Glutamatergic neuron (in vitro differentiated cells): ENCODE measurements around the gene WDR45. TPM values are rescaled to one million over a fixed set of nuclear protein-coding genes. Genes with fewer than 3 reads are reported as not detected.

Source experiments
- DNase-seq: peaks from one replicate; pipeline ENCODE4 v3.0.0; 2022
- H3K27ac Mint-ChIP-seq: one replicate; pipeline ENCODE4 v1.8.0; 2020; ENCODE audit warnings: mild to moderate bottlenecking, mixed read lengths, inconsistent platforms; ENCODE audit not compliant: unreplicated experiment
- H3K27me3 Mint-ChIP-seq: one replicate; pipeline ENCODE4 v1.8.0; 2020; ENCODE audit warnings: mild to moderate bottlenecking, moderate library complexity, mixed read lengths, inconsistent platforms; ENCODE audit not compliant: unreplicated experiment
- H3K36me3 Mint-ChIP-seq: one replicate; pipeline ENCODE4 v1.8.0; 2020; ENCODE audit warnings: mild to moderate bottlenecking, mixed read lengths, inconsistent platforms; ENCODE audit not compliant: unreplicated experiment
- H3K4me1 Mint-ChIP-seq: one replicate; pipeline ENCODE4 v1.8.0; 2020; ENCODE audit warnings: mild to moderate bottlenecking, low read depth, mixed read lengths, inconsistent platforms; ENCODE audit not compliant: unreplicated experiment
- H3K4me3 Mint-ChIP-seq: one replicate; pipeline ENCODE4 v1.8.0; 2020; ENCODE audit warnings: mild to moderate bottlenecking, mixed read lengths, inconsistent platforms; ENCODE audit not compliant: unreplicated experiment
- H3K9me3 Mint-ChIP-seq: one replicate; pipeline ENCODE4 v1.8.0; 2020; ENCODE audit warnings: mild to moderate bottlenecking, moderate library complexity, mixed read lengths, inconsistent platforms; ENCODE audit not compliant: unreplicated experiment
- total RNA-seq: library from RNA; stranded (reverse); fragmentation: NEBNext Ultra II Directional; extraction: Animal tissue kit (Norgen Biotek cat#: 25700); gene quantifications from one replicate; pipeline ENCODE4 v1.2.1, GENCODE V29; 2021; ENCODE audit not compliant: unreplicated experiment
- TF ChIP-seq, protein P1 (sequence below): fragments of 200-600 bp; sonication (generic); IDR thresholded peaks from one replicate; pipeline ENCODE4 v1.5.0; 2021; ENCODE audit not compliant: partially characterized antibody, unreplicated experiment

The WDR45 gene
- total RNA-seq, 1 donor from 2014 or later: 66.4 TPM

- DNase-seq: no peak
- Mint-ChIP-seq H3K27me3 (peaks cover 6% of the 10 kb centered on the region), H3K9me3 (peaks cover 10% of the 10 kb centered on the region), H3K27ac (no peak within 1 kb of the TSS), H3K36me3 (no peaks in the 10 kb centered on the region), H3K4me1 (no peaks in the 10 kb centered on the region), H3K4me3 (no peak within 1 kb of the TSS)
- TF ChIP-seq, protein P1, sequence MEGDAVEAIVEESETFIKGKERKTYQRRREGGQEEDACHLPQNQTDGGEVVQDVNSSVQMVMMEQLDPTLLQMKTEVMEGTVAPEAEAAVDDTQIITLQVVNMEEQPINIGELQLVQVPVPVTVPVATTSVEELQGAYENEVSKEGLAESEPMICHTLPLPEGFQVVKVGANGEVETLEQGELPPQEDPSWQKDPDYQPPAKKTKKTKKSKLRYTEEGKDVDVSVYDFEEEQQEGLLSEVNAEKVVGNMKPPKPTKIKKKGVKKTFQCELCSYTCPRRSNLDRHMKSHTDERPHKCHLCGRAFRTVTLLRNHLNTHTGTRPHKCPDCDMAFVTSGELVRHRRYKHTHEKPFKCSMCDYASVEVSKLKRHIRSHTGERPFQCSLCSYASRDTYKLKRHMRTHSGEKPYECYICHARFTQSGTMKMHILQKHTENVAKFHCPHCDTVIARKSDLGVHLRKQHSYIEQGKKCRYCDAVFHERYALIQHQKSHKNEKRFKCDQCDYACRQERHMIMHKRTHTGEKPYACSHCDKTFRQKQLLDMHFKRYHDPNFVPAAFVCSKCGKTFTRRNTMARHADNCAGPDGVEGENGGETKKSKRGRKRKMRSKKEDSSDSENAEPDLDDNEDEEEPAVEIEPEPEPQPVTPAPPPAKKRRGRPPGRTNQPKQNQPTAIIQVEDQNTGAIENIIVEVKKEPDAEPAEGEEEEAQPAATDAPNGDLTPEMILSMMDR: no peak
Observed at GRCh38 chrX:49058794-49059193, 20.9 kb downstream of the WDR45 start, which contains the start of gene CCDC120. Gene CCDC120 (plus strand): TSS chrX:49058999. CDS start chrX:49062042, 3,043 bp downstream.

DNA sequence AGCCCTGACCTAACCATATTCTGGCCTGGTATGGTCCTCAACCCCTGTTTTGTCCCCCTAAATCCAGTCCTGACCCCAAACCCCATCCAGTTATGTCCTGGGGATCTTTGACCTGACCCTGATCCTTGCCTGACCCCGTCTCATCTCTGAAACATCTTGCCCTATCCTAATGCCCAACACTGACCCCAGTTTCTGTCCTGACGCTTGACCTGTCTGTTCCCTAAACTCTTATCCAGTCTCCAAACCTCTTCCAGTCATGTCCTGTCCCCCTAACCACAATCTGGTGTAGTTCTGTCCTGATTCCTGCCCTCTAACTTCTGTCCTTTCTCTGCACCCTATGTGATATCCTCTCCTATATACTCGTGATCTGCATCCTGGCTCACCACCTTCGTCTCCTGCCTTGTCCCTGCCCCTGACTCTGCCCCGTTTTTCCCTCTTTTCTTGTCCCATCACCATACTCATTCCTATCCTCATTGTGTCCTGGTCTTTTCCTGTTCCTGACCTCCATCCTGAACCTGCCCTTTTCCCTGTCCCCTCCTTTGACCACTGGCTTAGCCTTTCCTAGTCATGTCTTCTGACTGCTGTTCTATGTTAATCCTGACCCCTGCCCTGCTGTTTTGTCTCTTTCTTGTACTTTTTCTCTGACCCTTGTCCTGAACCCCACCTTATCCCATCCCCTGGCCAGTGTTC is 25.5 kb downstream of the WDR45 start:
- Mint-ChIP-seq H3K27ac (peak overlapping the region; percentile 82), H3K4me1 (peaks cover 2% of the 10 kb centered on the region), H3K36me3 (no peaks in the 10 kb centered on the region), H3K4me3 (peak overlapping the region; percentile 98), H3K27me3 (peaks cover 6% of the 10 kb centered on the region), H3K9me3 (peaks cover 13% of the 10 kb centered on the region)
- no peak for DNase-seq
- TF ChIP-seq, protein P1: no peak

DNA sequence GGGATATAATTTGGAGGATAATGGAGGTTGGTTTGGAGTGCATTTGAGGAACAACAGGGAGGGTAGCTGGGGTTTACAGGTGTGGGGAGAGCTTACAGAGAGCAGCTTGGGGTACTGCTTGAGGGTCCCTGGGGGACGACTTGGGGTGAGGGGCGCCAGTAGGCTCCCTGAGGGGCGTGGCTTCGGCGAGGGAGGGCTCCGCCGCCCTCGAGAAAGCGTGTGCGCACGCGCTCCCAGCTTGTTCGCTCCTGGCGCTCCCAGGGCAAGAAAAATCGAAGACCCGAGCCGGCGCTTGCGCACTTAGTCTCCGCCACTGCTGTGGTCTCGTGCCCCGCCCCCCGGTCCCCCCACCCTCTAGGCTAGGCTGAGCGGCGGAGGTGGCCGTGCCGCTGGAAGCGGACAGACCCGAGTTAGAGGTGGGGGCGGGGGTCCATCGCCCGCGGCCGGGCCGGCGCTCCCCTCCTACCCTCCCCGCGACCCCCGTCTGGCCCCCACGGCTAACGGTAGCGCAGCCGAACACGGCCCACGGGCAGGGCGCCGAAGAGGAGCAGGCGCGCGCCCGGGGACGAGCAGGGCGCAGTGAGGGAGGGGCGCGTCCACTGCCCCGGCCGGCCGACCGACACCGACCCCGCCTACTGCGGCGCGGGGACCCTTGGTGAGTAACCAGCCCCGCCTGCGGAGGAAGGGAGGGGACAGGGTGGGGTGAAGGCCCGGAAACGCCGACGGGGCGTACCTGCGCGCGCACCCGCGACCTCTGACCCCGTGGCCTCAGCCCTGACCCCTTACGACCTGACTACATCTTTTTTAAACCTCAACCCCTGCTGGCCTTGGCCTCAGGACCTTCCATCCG is 26.2 kb downstream of the WDR45 start:
- peaks cover 6% of the 10 kb centered on the region for H3K27me3 Mint-ChIP-seq
- TF ChIP-seq, protein P1: no peak
- H3K36me3 Mint-ChIP-seq: no peaks in the 10 kb centered on the region
- H3K27ac Mint-ChIP-seq: peak overlapping the region; percentile 82
- peak overlapping the region; percentile 98 for H3K4me3 Mint-ChIP-seq
- peaks cover 2% of the 10 kb centered on the region for H3K4me1 Mint-ChIP-seq
- DNase-seq: peak; percentile 82
- peaks cover 13% of the 10 kb centered on the region for H3K9me3 Mint-ChIP-seq

GRCh38 chrX:49043987-49044281 is 35.8 kb downstream of the WDR45 start:
- Mint-ChIP-seq H3K4me3 (peak overlapping the region; percentile 77), H3K4me1 (peaks cover 3% of the 10 kb centered on the region), H3K27ac (peak overlapping the region; percentile 76), H3K36me3 (no peaks in the 10 kb centered on the region), H3K27me3 (peaks cover 8% of the 10 kb centered on the region), H3K9me3 (peaks cover 4% of the 10 kb centered on the region)
- DNase-seq: no peak
- TF ChIP-seq, protein P1: no peak
